ENCODE results near the gene KDELR1.
A peak's percentile ranks its signal among the peaks of the same experiment; 100 is the strongest.
"Not testable (repeated sequence)": the region's sequence is repeated elsewhere in the genome, so short reads cannot be mapped to it uniquely, and the experiment has no call there.

The KDELR1 gene

DNA sequence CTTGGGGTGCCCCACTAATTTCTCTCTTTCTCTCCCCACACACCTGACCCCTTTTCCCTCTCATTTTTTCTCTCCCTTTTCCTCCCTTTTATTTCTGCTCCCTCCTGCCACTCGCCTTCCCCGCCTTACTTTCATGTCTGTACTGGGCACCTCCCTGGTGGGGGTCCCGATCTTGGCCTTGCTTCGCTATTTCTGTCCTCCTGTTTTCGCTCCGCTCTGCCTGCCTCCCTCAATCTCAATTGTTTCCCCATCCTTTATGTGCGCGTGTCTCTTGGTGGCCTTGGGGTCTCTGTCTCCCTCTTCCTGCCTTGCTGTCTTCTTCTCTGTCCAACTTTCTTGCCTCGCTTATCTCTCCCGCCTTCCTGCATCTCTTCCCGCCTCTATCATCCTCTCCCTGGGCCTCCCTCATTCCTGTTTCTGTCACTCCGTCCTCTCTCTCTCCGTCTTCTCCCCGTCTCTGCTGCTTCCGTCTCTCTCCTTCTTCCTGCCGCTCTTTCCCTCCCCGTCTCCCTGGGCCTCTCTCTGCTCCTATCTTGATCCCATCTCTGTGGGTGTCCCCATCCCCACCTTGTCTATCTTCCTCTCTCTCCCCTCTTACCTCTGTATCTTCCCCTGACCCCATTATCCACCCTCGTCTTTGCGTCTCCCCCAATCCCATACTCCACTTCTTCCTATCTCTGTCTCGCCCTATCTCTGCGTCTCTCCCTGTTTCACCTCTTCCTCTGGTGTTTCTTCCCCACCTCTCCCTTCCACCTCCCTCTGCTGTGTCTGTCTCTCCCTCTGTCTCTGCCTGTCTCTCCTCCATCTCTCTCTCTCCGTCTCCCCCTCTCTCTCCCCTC, 6.1 kb upstream of the KDELR1 start:
- no peak for DNase-seq

- no peak for DNase-seq
Measured at GRCh38 chr19:48396824-48397176, 5.4 kb upstream of the KDELR1 start.

- DNase-seq, result no peak
Measured at GRCh38 chr19:48396016-48396823, 4.9 kb upstream of the KDELR1 start.

DNA sequence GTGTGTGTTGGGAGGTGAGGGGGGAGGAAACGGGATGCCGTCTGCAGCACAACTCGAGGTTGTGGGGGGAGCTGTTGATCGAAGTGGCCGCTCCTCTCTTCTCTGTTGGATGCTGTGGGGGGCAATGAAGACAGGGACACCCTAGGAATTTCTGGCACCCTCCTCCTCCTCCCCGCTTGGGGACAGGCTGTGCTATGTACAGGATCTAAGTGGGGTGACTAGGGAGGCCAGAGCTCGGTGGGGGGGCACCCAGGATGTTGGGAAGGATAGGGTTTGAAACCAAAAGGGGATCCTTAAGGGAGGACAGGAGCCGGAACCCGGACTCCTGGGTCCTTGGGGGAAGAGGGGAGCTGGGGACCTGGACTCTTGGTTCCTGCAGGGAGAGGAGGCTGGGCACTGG, 4.1 kb upstream of the KDELR1 start:
- DNase-seq, result no peak

- DNase-seq, result no peak
Measured at GRCh38 chr19:48395170-48395455, 3.8 kb upstream of the KDELR1 start.

GRCh38 chr19:48394331-48395169, 3.2 kb upstream of the KDELR1 start:
- DNase-seq, result no peak

GRCh38 chr19:48393559-48394330, 2.4 kb upstream of the KDELR1 start, which contains the start of gene GRIN2D:
GRIN2D (plus strand) TSS chr19:48393668; CDS start chr19:48398393, 4,725 bp downstream.
- DNase-seq, result peak; percentile 29

GRCh38 chr19:48392860-48393558, 1.7 kb upstream of the KDELR1 start:
- no peak for DNase-seq

GRCh38 chr19:48392006-48392344, 624 bp upstream of the KDELR1 start:
- not testable (repeated sequence) for DNase-seq

GRCh38 chr19:48390188-48391099, 907 bp downstream of the KDELR1 start:
- peak; percentile 65 for DNase-seq

GRCh38 chr19:48386981-48387380, 4.4 kb downstream of the KDELR1 start:
- no peak for DNase-seq

DNA sequence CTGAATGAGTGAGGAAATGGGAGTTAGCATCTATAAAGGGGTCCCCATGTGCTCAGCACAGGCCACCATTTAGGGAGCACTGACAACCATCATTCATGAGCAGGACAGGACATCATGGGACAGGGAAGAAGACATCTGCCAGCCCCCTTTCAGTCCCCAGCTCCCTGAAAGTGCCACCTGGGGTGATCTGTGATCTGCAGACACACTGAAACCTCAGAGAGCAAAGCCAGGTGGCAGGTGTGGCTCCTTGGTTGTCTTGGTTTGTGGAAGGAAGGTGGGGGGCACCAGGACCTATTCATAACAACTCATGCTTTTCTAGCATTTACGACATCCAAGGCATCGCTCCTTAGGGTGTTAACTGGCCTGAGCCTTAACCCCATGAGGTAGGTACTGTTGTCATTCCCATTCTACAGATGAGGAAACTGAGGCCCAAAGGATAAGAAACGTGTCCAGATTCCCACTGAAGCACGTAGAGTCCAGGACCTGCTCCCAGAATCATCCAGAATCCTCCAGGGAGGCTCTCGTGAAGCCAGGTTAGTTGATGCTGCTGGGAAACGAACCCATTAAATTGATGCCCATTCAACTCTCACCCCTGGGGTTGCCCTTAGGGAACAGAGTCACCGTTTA, 5.8 kb downstream of the KDELR1 start:
- no peak for DNase-seq

DNA sequence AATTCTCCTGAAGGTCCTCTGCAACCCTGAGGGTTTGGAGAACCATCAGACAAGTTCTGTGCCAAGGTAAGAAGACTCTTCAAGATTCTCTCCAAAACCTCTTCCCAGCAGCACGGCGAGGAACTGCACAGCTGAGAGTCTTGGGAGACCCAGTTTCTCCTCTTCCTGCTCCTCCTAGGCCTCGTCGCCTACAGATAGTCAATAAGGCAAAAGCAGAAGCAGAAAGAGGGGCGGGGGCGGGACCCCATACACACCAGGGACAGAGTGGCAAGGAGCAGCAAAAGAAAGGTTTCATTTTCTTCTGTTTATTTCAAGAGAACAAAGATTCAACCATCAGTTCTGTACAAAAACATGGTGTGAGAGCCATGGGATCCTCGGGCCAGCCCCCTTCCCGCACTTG, 9.1 kb downstream of the KDELR1 start:
- no peak for DNase-seq

DNA sequence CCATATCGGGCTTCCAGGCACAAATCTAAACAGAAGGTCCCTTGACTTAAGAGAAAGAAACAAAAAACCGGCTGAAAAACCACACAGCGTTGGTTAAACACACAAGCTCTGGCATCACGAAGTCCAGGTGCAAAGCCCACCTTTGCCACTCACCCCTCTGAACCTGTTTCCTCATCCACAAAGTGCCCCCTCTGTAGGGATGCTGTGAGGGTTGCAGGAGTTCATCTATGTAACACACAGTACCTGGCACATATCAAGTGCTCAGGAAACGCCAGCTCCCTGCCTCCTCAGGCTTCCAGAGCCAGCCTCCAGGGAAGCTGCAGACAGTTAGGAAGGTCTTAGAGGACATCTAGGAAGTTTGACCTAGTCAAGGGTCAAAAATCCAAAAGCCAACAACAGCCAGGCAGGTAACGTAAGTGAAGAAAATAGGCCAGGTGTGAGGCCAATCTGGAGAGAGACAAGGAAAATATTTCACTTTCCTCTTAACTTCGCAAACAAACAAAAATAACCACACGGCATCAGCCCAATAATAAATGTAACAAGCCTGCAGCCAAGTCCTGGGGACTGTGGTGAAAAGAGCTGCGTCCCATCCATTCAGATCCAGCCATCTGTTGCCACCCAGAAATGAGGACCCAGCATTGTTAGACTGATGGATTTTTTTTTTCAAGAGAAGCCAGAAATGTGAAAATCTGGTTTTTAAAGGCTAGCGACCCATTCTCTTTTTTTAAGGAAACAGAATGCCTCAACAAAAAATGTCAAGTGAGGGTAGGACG, 10.0 kb downstream of the KDELR1 start:
- DNase-seq, result no peak

DNA sequence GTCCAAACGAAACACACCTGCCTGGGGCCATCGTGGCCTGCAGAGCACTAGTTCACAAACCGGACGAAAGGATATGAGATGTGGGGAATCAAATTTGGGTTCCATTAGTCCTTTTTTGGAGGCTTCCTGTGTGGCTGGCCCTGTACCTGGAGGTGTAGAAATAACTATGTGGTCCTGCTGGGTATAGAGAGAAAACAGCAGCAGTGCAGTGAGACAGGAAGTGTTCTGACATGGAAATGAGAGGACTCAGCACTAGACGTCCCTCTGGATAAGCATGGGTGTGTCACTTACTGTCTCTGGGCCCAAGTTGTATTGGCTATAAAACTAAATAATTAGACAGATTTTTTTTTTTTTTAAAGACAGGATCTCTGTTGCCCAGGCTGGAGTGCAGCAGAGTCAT, 12.3 kb downstream of the KDELR1 start:
- DNase-seq, result no peak

DNA sequence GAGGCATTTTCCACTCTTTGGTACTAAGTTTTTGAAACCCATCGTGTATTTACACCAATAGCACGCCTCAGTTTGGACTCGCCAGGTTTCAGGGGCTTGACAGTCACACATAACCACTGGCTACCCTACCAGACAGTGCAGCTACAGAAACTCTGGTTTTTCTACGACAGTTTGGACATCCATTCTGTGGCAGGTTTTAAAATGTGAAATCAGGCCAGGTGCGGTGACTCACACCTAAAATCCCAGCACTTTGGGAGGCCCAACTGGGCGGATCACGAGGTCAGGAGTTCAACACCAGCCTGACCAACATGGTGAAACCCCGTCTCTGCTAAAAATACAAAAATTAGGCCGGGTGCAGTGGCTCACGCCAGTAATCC, 13.2 kb downstream of the KDELR1 start:
- no peak for DNase-seq

GRCh38 chr19:48373567-48373966, 17.8 kb downstream of the KDELR1 start:
- DNase-seq, result no peak

DNA sequence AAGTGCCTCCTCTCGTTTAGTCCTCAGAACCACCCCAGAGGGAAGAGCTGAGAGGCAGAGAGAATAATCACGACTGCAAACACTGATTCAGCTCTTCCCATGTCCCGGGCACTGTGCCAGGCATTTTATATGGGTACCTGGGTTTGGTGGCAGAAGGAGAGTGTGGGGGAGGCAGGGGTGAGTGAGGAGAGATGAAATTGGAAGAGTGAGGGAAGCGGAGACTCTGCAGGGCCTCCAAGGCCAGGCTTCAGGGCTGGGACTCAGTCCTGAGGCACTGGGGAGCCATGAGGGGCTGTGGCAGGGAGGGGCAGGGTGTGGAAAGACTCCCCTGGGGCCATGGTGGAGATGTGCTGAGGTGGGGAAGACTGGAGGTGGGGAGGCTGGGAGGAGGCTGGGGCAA, 18.4 kb downstream of the KDELR1 start:
- DNase-seq, result no peak

DNA sequence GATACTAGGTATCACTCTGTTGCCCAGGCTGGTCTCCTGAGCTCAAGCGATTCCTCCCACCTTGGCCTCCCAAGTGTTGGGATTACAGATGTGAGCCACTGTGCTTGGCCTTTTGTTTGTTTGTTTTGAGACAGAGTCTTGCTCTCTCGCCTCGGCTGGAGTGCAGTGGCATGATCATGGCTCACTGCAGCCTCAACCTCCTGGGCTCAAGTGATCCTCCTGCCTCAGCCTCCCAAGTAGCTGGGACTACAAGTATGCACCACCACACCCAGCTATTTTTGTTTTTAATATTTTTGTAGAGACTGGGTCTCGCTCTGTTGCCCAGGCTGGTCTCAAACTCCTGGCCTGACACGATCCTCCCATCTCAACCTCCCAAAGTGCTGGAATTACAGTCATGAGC, 19.6 kb downstream of the KDELR1 start:
- not testable (repeated sequence) for DNase-seq

- no peak for DNase-seq
Measured at GRCh38 chr19:48371367-48371766, 20.0 kb downstream of the KDELR1 start.

Measured in CD4-positive, alpha-beta T cell treated with Interferon gamma for 1 hour (primary cell).